T-helper 1 cell (primary cell): Measurements from ENCODE around the gene CCNJ.
"Not testable (repeated sequence)": the region's sequence is repeated elsewhere in the genome, so short reads cannot be mapped to it uniquely, and the experiment has no call there.

Experiments
- DNase-seq, 5 donors: peaks; one replicate each; pipeline ENCODE4 v3.0.0-alpha.2; 2012 to 2020
- total RNA-seq, 4 donors: gene quantifications; one replicate each; lab custom pipeline; 2026; lab: John Stamatoyannopoulos, UW

The CCNJ gene, protein sequence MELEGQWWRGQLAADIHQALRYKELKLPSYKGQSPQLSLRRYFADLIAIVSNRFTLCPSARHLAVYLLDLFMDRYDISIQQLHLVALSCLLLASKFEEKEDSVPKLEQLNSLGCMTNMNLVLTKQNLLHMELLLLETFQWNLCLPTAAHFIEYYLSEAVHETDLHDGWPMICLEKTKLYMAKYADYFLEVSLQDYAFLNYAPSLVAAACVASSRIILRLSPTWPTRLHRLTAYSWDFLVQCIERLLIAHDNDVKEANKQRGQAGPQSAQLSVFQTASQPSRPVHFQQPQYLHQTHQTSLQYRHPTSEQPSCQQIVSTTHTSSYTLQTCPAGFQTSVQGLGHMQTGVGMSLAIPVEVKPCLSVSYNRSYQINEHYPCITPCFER
- 5.4 to 10.0 (median 8.9) reads per million in 4 donors for total RNA-seq

DNA sequence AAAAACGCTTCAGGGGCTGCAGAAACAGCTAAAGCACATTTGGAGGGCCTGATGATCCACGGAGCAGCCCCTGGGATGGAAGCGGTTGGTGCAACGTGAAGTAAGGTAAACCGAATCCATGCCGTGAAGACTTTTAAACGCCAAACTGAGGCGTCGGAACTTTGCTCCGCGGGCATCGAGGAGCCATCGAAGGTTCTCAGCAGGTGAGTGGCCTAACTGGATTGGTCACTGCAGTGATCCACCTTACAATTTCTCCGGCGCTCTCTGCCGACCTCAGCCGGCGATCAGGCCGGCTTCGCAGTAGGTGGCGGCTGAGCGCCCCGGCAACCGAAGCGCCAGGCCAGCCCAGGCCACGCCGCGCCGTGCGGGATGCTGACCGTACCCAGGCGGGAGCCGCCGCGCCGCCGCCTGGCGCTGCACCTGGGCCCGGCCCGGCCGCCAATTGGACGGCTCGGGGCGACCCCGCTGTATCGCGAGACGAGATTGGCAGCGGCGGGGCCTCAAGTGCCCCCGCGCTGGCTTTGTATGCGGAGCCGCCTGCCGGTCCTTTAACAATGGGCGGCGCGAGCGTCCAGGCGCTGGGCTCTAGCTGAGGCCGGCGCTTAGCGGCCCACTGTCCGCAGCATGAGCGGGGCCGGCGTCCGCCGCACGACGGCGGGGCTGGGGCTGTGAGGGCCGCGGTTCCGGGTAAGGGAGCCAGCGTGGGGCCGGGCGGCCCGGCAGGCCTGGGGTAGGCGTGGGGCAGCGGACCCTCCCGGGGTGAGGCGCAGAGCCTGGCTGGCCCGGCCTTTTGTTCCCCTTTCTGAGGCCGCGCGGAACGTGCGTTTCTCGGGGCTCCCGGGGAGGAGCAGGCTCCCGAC, at the start of gene CCNJ:
Gene CCNJ, plus strand, starts transcription at position 551 of the 860 bp plus-strand sequence. CDS start 811 bp downstream, outside the sequence.
- DNase-seq, result peak; percentile 61 to 83 (median 72)

DNA sequence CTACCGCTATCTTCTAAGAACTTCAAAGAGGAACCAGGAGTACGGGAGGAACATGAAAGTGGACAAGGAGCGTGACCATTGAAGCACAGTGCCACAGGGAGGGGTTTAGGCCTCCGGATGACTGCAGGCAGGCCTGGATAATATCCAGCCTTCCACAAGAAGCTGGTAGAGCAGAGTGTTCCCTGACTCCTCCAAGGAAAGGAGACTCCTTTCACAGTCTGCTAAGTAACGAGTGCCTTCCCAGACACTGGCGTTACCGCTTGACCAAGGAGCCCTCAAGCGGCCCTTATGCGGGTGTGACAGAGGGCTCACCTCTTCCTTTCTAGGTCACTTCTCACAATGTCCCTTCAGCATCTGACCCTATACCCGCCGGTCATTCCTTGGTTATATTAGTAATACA, 49.0 kb upstream of the CCNJ start:
- not testable (repeated sequence) for DNase-seq

DNA sequence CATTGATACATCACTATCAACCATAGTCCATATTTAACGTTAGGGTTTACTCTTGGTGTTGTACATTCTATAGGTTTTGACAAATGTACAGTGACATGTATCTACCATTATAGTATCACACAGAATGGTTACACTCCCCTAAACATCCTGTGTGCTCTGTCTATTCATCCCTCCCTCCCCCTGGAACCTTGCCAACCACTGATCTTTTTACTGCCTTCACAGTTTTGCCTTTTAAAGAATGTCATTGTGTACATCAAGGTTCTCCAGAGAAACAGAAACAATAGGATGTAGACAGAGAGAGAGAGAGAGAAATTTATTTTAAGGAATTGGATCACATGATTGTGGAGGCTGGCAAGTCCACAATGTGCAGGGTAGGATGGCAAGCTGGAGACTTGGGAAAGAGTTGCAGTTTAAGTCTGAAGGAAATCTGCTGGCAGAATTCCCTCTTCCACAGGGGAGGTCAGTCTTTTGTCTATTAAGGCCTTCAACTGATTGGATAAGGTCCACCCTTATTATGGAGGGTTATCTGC, 45.1 kb upstream of the CCNJ start:
- no peak for DNase-seq

DNA sequence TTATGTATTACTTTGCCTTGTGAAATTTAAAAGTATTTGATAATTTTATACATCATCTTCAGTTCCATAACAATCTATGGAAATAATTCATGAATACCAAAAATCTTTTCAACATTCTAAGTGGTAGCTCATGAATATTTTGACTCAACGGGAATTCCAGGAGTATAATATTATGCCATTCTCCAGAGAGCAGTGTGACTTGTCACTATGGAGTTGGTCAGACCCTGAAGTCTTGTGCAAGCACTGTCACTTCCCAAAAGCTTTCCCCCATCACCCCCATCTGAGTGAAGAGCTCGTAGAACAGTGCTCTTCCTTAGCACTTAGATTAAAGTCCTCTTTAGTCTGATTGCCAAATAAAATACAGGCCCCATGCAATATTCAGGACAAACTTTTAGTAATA, 29.4 kb upstream of the CCNJ start:
- no peak for DNase-seq

DNA sequence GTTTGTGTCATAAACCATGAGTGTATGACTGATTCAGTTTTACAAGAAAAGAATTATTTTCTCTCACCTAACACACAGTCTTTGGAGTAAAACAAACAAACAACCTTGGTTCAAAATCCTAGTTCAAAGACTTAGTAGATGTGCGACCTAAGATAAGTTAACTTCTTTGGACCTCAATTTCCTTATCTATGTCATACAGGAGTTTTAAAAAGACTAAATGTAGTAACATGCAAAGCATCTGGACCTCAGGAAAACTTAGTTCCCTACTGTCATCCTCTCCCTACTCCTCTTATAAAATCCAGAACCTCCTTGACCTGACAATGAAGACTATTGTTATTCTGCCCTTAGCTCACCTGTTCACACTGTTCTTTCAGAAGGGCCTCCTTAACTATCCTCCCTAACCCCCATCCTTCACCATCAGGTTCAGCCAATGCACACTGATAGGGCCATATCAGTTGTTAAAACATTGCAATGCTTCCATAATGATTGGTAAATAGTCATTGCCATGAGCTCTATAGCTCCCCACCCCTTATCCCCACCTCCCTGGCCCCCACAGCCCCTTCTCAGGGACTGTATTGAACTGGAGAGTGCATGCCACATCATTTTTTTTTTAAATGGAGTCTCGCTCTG, 28.8 kb upstream of the CCNJ start:
- no peak for DNase-seq

DNA sequence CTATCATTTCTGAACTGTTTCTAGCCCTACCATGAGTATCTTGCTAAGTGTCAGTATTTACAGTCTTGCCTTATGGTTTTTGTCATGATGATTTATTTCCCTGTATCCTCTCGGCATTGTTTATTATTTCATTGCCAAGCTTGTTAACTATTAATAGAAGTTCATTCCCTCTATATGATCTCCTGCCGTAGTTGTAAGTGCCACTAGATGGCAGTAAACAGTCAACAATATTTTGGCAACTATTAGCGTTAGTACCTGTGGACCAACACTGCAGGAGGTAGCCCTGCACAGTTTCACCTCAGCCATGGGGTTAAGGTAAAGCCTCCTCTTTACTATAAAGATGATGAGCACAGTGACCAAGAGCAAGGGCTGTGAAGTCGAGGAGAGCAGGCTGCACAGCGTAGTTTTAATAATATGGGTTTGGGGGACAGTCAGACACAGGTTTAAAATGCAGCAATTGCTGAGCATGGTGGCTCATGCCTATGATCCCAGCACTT, 26.1 kb upstream of the CCNJ start:
- DNase-seq, result peak in 2 of 5 donors; percentile 12 to 56

DNA sequence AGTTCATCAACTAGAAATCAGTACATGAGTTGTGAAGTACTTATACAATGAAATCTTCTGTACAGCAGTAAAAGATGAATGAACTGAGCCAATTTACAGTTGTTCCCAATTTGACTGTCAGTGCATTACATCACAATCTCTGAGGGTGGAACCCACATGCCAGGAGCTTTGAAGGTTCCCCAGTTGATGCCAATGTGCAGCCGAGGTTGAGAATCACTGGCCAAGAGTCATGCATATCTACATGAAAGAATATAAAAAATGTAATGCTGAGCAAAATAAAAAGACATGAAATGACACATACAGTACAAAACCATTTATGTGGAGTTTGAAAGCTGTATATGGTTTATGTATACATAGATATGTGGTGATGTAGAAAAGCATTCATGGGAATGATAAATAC, 22.1 kb upstream of the CCNJ start:
- DNase-seq, result no peak

DNA sequence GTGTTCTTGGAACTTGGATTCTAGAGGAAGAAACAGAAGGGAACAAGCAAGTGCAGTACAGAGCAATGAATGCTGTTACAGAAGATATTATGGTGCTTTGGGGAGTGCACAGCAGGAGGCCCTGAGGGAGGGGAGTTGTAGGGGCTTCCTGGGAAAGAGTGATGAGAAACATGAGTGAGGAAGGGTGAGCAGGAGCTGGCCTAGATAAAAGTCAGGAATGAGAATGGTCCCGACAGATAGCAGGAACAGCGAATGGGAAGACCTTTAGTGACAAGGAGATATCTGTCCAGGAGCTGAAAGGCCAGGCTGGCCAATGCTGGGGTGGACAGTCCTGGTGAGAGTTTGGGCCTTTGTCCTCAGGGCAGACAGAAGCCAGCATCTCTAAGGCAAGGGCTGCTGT, 20.6 kb upstream of the CCNJ start:
- no peak for DNase-seq

DNA sequence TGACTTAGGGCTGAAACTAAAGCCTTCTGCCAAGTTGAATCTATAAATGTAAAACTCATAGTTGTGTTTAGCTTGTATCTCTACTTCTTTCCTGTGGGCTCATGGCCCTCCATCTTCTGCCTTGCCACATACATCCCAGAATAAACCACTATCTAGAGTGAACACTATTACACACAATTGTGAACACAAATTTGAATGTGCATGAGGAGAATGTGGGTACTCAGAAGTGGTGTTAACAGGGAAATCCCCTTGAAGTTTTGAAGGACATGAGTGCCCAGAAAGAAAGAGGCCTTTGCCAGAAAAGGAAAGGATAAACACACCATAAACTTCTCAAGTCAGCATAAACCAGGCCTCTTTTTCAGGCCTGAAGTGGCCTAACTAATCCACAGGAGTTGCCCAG, 20.2 kb upstream of the CCNJ start:
- DNase-seq, result no peak

DNA sequence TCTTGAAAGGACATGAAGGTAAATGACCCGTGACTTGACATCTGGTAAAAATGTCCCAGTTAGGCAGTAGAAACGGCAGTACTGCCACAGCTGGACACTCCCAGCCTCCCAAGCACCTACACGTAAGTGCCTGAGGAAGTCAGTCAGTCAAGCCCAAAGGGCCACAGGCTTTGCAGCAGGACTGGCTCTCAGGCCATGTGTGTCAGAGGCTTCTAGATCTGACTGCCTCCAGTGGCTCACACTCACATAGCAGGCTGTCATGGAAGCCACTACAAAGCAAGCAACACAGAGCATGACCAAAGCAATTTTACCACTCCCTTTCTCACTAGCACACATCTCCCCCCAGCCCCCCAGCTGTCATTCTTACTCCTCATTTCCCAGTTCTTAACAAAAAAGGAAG, 17.8 kb upstream of the CCNJ start:
- peak in 1 of 5 donors; percentile 4 for DNase-seq

DNA sequence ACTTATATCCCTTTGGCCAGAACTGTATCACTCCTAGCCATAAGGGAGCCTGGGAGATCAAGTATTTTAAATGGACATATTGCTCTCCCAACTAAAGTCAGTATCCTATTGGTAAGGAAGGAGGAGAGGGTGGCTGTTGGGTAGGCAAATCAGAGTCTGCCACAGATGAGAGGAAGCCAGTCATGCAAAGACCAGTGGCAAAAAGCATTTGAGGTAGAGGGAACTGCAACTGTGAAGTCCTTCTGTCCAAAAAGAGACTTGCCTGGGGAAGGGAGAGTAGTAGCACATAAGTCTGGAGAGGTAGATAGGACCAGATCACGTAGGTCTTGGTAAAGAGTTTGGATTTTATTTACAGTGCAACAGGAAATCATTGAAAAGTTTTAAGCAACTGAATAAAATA, 8.8 kb upstream of the CCNJ start:
- DNase-seq, result no peak

DNA sequence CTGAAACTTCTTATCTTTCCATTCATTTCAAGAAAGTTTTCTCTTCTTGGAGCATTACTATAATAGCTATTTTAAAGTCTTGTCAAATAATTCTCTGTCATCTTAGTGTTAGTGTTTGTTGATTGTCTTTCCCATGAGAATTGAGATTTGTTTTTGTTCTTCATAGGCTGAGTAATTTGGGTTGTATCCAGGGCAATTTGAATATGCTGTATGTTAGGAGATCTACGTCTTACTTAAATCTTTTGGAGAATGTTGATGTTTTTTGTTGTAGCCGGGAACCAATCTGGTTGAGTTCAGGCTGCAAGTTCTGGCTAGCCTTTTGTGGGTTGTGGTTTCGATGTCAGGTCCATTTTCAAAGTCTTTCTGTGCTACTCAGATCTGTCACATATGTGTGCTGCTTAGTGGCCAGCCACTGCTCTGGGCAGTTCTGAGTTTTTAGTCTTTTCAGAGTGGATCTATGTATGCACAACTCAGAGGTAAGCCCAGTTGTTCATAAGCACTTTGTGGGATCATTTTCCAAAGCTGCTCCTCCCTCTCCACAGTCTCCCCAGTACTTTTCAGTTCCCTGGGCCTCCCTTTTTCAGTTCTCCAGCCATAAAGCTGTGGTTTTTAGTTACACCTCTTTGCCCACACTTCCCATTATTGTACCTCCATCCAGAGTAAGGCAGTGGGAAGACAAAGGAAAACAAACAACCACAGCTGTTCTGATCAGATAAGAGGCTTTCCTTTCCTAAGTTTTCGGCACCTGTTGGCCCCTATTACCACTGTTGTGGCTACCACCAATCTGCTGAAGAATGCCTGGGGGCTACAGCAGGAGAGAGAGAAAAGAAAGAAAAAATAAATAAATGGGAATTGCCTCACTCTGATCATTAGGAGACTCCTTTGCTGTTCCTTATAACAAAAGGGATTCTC, 4.7 kb upstream of the CCNJ start:
- no peak for DNase-seq

DNA sequence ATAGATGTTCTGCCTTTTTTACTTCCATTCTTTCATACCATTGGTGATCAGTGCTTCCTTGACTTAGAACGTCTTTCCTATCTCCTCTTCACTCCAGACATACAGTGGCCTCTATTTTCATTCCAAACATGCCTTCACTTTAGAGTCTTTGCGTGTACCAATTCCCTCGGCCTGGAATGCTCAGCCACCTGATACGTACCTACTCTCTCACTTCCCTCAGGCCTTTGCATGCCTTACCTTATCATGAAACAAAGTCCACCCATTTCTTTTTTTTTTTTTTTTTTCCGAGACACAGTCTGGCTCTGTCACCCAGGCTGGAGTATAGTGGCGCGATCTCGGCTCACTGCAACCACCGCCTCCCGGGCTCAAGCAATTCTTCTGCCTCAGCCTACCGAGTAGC, 2.2 kb upstream of the CCNJ start:
- no peak for DNase-seq

DNA sequence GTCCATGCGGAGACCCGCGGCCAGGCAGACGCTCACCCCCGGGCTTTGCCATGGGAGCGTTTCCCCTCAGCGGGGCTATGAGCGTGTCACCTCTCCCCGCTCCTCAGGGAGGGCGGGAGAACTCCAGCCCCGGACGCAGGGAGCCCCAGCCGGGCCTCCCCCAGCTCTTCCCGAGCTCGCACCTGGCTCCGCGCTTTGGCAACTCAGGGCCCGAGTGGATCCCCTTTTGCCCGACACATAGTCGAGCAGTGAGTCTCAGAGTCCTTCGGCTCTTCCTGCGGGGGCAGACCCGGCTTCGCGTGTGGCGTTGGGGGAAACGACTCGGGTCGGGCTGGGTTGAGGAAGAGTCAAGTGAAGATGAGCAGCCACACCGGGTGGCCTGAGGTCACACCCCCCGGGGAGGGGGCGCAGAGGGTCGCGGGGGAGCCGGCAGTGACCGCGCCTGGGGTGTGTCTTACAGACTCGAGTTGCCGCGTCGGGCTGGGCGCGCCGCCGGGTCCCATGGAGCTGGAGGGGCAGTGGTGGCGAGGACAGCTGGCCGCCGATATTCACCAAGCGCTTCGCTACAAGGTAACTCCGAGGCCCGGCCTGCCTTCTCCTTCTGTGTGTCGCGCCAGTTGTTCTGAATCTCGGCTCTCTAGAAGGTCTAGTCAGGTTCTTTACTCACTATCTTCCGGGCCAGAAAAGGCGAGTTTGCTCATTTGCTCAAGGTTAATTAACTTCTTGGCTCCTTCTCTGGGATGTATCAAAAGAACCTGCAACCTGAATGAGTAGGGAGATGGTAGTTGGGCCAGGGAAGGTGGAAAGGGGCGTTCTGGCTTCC, 721 bp downstream of the CCNJ start:
- peak; percentile 12 to 50 (median 19) for DNase-seq

DNA sequence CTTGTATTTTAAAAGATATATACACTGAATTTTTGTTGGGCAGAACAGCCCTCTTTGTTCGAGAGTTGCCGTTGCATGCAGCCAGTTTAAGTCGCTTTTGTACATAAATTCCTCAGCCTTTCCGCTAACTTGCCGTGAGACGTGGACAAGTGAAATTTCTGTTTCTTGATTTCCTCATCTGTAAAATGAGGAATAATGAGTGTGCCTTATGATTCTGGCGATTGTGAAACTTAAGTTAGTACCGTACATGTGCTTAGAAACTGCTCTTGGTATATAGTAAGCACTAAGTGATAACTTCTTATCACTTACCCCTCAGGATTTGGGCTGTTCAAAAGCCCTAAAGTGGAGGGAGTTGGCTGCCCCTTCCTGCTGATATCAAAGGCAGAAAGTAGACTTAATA, 1.4 kb downstream of the CCNJ start:
- DNase-seq, result peak in 1 of 5 donors; percentile 8

DNA sequence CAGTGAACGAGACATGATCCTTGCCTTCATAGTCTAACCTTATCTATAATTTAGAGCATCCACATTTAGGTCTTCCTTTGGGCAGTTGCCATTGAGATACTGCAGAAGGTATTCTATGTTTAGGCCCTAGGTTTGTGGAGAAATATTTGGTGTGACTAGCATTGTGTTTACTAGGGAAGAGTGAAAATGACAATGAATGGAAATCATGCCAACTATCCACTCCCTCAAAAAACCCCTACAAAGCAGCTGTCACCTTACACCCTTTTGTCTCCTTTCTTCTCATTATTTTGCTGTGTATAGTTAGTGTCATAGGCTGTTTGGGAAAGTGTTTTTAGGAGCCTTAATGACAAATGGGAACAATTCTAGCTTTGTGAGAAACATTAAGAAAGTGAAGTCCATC, 3.2 kb downstream of the CCNJ start:
- DNase-seq, result no peak

DNA sequence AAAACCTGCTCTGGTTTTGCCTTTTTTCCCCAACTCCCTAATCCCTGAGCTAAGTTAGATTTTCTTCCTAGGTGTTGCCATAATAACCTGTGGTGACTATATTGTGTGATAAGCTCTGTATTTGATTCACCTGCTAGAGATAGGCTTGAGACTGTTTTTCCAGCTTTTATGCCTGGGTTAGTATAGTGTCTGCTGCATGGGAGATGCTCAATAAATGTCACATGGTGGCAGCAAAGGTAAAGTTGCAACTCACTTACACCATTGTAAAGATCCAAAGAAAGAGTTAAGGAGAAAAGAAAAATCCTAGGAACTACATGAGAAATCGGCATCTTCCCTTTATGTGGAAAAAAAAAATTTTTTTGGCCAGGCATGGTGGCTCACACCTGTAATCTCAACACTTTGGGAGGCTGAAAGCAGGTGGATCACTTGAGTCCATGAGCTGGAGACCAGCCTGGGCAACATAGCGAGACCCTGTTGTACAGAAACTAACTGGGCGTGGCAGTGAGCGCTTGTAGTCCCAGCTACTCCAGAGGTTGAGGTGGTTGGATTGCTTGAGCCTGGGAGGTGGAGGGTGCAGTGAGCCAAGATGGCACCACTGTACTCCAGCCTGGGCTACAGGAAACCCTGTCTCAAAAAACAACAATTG, 3.7 kb downstream of the CCNJ start:
- peak in 1 of 5 donors; percentile 7 for DNase-seq

DNA sequence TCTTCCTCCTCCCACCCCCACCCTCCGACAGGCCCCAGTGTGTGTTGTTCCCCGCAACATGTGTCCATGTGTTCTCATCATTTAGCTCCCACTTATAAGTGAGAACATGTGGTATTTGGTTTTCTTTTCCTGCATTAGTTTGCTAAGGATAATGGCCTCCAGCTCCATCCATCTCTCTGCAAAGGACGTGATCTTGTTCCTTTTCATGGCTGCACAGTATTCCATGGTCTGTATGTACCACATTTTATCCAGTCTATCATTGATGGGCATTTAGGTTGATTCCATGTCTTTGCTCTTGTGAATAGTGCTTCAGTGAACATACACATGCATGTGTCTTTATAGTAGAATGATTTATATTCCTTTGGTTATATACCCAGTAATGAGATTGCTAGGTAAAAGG, 4.5 kb downstream of the CCNJ start:
- DNase-seq, result not testable (repeated sequence)

DNA sequence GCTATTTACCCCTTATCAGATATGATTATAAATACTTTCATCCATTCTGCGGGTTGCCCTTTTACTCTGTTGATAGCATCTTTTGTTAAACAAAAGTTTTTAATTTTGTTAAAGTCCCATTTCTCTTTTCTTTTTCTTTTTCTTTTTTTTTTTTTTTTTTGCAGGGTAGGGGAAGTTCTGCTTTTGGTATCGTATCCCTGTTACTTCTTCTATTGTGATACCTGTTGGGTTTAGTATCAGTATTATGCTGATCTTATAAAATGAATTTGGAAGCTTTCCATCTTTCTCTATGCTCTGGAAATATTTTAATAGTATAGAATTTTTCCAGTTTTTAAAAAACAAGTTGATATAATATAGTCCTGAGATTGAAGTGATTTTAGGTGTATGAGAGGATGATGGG, 6.0 kb downstream of the CCNJ start:
- no peak for DNase-seq

DNA sequence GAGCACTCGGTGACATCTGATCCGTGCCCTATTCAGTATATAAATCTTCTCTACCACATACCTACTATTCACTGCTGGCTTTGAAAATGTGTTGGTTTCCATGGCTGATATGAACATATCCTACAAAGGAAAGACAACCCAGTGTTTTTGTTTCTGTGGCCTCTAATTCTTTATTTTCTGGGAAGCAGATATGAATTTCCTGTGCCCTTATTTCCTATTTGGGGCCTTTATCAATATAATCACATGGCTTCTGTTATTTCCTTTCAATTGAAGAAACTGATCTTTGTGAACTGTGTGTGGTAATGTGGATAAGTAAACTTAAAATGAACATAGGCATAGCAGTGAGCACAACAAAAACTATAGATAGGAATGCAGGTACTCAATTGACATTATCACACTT, 10.6 kb downstream of the CCNJ start:
- no peak for DNase-seq
